CD4-positive, alpha-beta T cell treated with Interferon gamma for 1 hour (primary cell): ENCODE results near the gene ALDH1A1.
"Not testable (repeated sequence)": the region's sequence is repeated elsewhere in the genome, so short reads cannot be mapped to it uniquely, and the experiment has no call there.

Source experiments
- DNase-seq: peaks from one replicate; pipeline ENCODE4 v3.0.0-alpha.2; 2020

Gene ALDH1A1

GRCh38 chr9:72891043-72891442 lies 61.8 kb downstream of the ALDH1A1 start:
- DNase-seq: no peak

DNA sequence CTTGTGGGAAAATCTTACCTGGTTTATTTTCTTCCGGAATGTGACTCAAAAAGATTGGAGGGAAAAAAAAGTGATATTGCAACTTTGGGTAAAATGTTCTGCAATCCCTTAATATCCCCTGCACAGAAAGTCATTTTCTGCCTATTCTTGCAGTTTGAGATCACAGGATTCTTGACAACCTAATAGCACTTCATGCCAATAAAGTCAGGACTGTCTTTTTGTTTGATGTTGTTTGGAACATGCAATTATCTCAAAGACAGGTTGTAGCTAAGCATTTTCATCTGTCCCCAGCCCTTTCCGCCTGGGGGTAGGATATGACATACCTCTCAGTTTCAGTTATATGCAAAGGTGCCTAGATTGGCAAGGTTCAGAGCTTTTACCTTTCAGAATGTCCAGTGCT lies 63.9 kb downstream of the ALDH1A1 start:
- no peak for DNase-seq

DNA sequence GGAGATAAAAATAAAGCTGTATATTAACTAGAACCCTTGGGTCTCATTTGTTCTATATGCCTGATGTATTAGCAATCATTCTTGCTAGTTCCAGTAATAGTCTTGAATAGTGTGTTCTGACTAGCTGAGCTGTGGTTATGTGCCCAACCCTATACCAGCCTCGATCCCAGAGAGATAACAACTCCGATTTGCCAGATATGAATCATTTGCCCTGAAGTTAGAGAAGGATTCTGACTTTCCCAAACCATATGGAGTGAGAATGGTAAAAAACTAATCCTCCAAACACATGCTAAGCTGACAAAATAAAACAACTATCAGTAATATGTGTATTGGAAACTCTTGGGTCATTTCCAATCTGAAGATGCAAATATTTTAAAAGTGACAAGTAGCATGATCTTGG lies 64.8 kb downstream of the ALDH1A1 start:
- no peak for DNase-seq

- DNase-seq: no peak
These were observed 66.5 kb downstream of the ALDH1A1 start for GRCh38 chr9:72886386-72886785.

DNA sequence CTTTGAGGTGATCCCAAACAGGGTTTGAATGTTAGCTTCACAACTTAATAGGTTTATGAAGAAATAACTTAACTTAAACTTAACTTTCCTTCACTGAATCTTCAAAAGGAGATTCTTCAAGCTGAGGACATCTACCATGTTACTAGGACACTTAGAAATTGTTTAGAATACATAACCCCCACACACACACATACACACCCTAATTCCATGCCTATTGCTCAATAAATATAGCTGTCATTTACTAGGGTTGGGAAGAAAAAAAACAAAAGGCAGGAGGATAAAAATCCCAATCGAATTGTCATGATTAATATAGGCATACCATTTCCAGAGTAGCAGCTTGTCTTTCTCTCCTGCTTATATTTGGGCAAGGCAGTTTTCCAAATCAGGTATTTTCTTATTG lies 68.3 kb downstream of the ALDH1A1 start:
- no peak for DNase-seq

GRCh38 chr9:72883875-72884274 lies 69.0 kb downstream of the ALDH1A1 start:
- no peak for DNase-seq

DNA sequence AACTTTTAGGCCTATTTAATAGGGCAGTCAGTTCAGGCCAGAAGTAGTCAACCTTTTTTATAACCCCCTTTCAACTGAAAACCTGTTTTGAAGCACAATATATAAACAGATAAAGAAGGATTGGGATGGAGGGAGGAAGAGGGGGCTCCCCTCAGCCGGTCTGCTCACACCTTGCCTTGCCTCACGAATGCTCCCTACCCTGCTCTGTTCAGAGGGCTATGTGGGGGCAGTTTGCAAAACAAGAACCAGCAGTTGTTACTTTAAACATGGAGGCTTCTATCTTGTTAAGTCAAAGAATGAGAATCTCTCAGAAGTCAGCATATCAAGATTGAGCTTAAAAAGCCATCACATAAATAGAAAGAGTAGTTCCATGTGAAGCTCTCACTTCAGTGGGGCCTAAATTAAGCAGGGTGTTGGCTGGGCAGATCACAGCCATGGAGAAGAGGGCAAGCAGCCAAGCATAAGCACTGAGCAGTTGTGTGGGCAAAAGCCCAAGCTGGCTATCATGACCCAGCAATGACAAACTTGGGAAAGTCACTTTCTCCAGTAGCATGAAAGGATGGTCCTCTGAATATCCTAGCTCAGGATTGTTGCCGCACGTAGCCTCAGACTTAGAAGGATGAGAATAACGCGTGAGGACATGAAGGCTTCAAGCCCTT lies 70.6 kb downstream of the ALDH1A1 start:
- DNase-seq: no peak

GRCh38 chr9:72880821-72881220 lies 72.0 kb downstream of the ALDH1A1 start:
- no peak for DNase-seq

DNA sequence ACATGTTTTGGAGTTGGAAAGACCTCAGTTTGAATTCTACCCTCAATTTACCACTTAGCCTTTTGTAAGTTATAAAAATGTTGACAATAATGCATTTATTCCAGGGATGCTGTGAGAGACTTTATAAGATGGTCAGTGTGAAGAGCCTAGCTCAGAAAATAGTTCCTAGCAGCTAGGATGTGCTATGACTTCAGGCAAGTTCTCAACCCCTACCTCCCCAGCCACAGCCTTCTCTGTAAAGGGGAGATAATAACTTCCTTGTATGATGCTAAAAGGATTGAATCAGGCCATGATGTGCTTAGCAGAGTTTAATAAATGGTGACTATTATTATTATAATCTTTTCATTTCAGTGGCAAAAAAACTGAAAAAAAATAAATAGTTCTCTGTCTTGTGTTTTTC lies 77.6 kb downstream of the ALDH1A1 start:
- DNase-seq: no peak

- no peak for DNase-seq
These were observed 78.5 kb downstream of the ALDH1A1 start for GRCh38 chr9:72874344-72874743.

GRCh38 chr9:72873456-72873855 lies 79.4 kb downstream of the ALDH1A1 start:
- DNase-seq: no peak

GRCh38 chr9:72872718-72873117 lies 80.1 kb downstream of the ALDH1A1 start:
- no peak for DNase-seq

DNA sequence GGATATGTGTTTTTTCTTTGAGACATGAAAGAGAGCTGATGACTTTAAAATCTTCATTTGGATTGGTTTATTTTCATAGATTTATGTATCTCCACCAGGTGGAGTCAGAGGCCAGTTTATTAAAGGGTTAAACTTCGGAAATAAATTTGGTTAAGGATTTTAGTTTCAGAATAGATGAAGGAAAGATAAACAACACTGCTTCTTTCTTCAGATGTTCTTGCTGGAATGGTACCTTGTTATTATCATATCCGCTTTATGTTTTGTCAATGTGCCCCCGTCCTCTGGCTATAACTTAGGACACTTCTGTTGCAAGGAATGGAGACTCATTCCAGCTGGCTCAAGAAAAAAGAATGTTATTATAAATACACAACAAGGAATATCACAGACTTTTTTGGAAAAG lies 81.2 kb downstream of the ALDH1A1 start:
- no peak for DNase-seq

GRCh38 chr9:72864327-72864726 lies 88.5 kb downstream of the ALDH1A1 start:
- DNase-seq: no peak

GRCh38 chr9:72863456-72864094 lies 89.3 kb downstream of the ALDH1A1 start:
- no peak for DNase-seq

GRCh38 chr9:72862788-72863187 lies 90.1 kb downstream of the ALDH1A1 start:
- DNase-seq: not testable (repeated sequence)

GRCh38 chr9:72858089-72858912 lies 94.6 kb downstream of the ALDH1A1 start:
- DNase-seq: no peak

GRCh38 chr9:72857624-72857996 lies 95.2 kb downstream of the ALDH1A1 start:
- no peak for DNase-seq

DNA sequence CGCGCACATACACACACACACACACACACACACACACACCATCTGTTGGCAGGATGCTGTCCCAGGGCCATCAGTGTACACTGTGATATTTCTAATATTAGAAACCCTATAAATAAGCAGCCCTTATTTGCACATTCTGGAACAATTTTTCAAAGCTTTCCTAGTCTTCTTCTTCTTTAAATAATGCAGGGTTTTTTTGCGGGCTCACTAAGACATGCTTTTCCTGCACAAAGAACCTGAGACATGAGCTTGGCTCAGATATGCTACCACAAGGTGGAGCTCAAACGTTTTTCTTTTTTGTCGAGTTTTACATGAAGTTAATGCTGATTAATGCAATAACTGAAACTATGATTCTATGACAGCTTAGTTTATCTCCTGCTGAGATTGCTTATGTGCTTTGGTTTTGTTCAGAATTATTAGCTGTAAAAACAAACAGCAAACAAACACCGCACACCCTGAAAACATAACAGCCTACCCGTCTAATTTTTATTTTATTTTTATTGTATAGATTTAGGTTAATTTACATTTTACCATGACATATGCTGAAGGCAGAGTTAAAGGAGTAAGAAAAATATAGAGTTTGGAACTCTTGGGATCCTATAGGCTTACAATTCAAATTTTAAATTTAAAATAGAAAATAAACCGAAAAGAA lies 95.8 kb downstream of the ALDH1A1 start:
- DNase-seq: no peak

GRCh38 chr9:72855890-72856523 lies 96.8 kb downstream of the ALDH1A1 start:
- DNase-seq: no peak

DNA sequence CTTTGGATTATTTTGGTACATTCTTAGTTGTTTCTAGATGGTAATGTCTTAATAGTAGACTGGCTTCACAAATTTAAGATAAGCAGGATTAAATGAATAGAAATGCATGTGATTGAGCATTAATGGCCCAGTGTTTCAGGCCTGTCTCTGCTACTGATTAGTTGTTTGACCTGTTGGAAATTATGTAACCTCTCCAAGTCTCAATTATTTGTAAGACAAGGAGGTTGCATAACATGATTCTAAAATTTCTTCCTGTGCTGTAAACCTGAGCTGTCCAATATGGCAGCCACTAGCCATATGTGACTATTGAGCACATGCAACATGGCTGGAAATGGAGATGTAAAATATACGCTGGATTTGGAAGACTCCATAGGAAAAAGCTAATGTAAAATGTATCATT lies 97.5 kb downstream of the ALDH1A1 start:
- DNase-seq: no peak
